Activated T-cell treated with anti-CD3 and anti-CD28 coated beads, Interleukin-2, amount 50 U/mL, for 1 hour (primary cell): Measurements from ENCODE around the gene EFCAB12.

Experiments
- DNase-seq: peaks from one replicate; pipeline ENCODE4 v3.0.0-alpha.2; 2020

EFCAB12 gene

GRCh38 chr3:129442947-129443346, 14.5 kb upstream of the EFCAB12 start:
- DNase-seq = no peak

GRCh38 chr3:129442486-129442885, 14.1 kb upstream of the EFCAB12 start:
- DNase-seq = no peak

- no peak for DNase-seq
Observed at GRCh38 chr3:129441782-129442181, 13.3 kb upstream of the EFCAB12 start.

GRCh38 chr3:129441215-129441614, 12.8 kb upstream of the EFCAB12 start:
- DNase-seq = no peak

GRCh38 chr3:129440618-129441190, 12.3 kb upstream of the EFCAB12 start:
- no peak for DNase-seq

GRCh38 chr3:129439817-129440617, 11.6 kb upstream of the EFCAB12 start, which contains the start of the genes IFT122 and MBD4:
Gene IFT122 (plus strand): TSS chr3:129440224. CDS start chr3:129440331, 107 bp downstream.
Gene MBD4 (minus strand): TSS chr3:129439948. CDS start chr3:129439833, 115 bp downstream.
- DNase-seq = peak; percentile 97

- DNase-seq = no peak
Observed at GRCh38 chr3:129439226-129439816, 10.9 kb upstream of the EFCAB12 start.

GRCh38 chr3:129435367-129435766, 6.9 kb upstream of the EFCAB12 start:
- DNase-seq = no peak

- no peak for DNase-seq
Observed at GRCh38 chr3:129434140-129434539, 5.7 kb upstream of the EFCAB12 start.

- no peak for DNase-seq
Observed at GRCh38 chr3:129433565-129433964, 5.1 kb upstream of the EFCAB12 start.

GRCh38 chr3:129432671-129433070, 4.2 kb upstream of the EFCAB12 start:
- DNase-seq = no peak

- no peak for DNase-seq
Observed at GRCh38 chr3:129432036-129432435, 3.6 kb upstream of the EFCAB12 start.

- DNase-seq = no peak
Observed at GRCh38 chr3:129429602-129430001, 1.2 kb upstream of the EFCAB12 start.

- no peak for DNase-seq
Observed at GRCh38 chr3:129429080-129429451, 630 bp upstream of the EFCAB12 start.

GRCh38 chr3:129428007-129428375, 445 bp downstream of the EFCAB12 start:
- no peak for DNase-seq

GRCh38 chr3:129425619-129426018, 2.8 kb downstream of the EFCAB12 start:
- DNase-seq = no peak

- DNase-seq = no peak
Observed at GRCh38 chr3:129425213-129425612, 3.2 kb downstream of the EFCAB12 start.

- DNase-seq = no peak
Observed at GRCh38 chr3:129424185-129424841, 4.1 kb downstream of the EFCAB12 start.

- DNase-seq = no peak
Observed at GRCh38 chr3:129422897-129423296, 5.5 kb downstream of the EFCAB12 start.

GRCh38 chr3:129421988-129422745, 6.3 kb downstream of the EFCAB12 start:
- DNase-seq = no peak

GRCh38 chr3:129421236-129421883, 7.1 kb downstream of the EFCAB12 start:
- DNase-seq = no peak

GRCh38 chr3:129419476-129419875, 9.0 kb downstream of the EFCAB12 start:
- no peak for DNase-seq
